Peyer's patch (tissue), 4 donors: Measurements from ENCODE around the gene UBC. TPM values are rescaled to one million over a fixed set of nuclear protein-coding genes. Genes with fewer than 3 reads are reported as not detected.
"Not testable (repeated sequence)": the region's sequence is repeated elsewhere in the genome, so short reads cannot be mapped to it uniquely, and the experiment has no call there.

Experiments
- DNase-seq, 3 donors: peaks; one replicate each; pipeline ENCODE4 v3.0.0-alpha.2; 2017 to 2019
- H3K27ac ChIP-seq, 4 donors: fragments of 200-600 bp; sonication (generic); one replicate each; pipeline ENCODE4 v1.5.1; 2016 to 2019
- H3K27me3 ChIP-seq, 2 donors: fragments of 200-600 bp; sonication (generic); one replicate each; pipeline ENCODE4 v1.5.1; 2019
- H3K36me3 ChIP-seq, 3 donors: fragments of 200-600 bp; sonication (generic); one replicate each; pipeline ENCODE4 v1.5.1; 2016 to 2019
- H3K4me1 ChIP-seq, 4 donors: fragments of 200-600 bp; sonication (generic); one replicate each; pipeline ENCODE4 v1.5.1; 2016 to 2019
- H3K4me3 ChIP-seq, 4 donors: fragments of 200-600 bp; sonication (generic); 1 replicate in 3 of 4; 2 replicates in 1 of 4; pipeline ENCODE4 v1.5.1; 2016 to 2019; ENCODE audit warnings: mild to moderate bottlenecking in 1 of 4
- H3K9me3 ChIP-seq, 4 donors: fragments of 200-600 bp; sonication (generic); one replicate each; pipeline ENCODE4 v1.5.1; 2016 to 2019; ENCODE audit warnings: mild to moderate bottlenecking in 1 of 4
- POLR2A ChIP-seq, 2 donors: fragments of 450-650 bp; IDR thresholded peaks; one replicate each; pipeline ENCODE4 v1.5.1; 2017; ENCODE audit warnings: antibody characterized with exemption in 2 of 2, mild to moderate bottlenecking in 2 of 2, moderate library complexity in 2 of 2
- total RNA-seq, 4 donors: library from RNA; depleted of rRNA; stranded (reverse); fragments of >200 nt; gene quantifications; one replicate each; pipeline ENCODE4 v1.1.0, GENCODE V29; 2016
- TF ChIP-seq, protein P1 (sequence below), 6 experiments: fragments of 450-650 bp in 4 of 6; fragments of 200-600 bp in 2 of 6; sonication (generic) in 1 of 6; IDR thresholded peaks; one replicate each; pipeline ENCODE4 v1.5.1; 2017 to 2019; ENCODE audit warnings: antibody characterized with exemption in 6 of 6, mild to moderate bottlenecking in 3 of 6, moderate library complexity in 1 of 6

The UBC gene
- total RNA-seq, 4 donors from 2014 or later = 898 to 2,531 (median 1,185) TPM

DNA sequence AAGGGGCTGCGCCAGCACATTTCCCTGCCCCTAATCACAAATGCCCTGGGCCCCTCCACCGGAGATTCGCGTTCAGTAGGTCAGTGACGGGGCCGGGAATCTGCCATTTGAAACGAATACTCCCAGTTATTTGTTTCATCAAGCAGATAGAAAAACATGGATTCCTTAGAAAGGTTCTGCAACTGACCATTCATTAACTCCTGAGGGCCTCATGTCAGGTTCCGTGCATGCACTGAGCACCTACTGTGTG lies 25.6 kb upstream of the UBC start:
- Histone ChIP-seq H3K4me1 (peaks cover 0 to 26% (median 13%) of the 10 kb centered on the region in 4 donors), H3K4me3 (peak overlapping the region; percentile 53 to 68 (median 55)), H3K27me3 (no peaks in the 10 kb centered on the region), H3K27ac (peak overlapping the region; percentile 89 to 97 (median 91)), H3K36me3 (no peaks in the 10 kb centered on the region), H3K9me3 (no peaks in the 10 kb centered on the region)
- TF ChIP-seq, protein P1, sequence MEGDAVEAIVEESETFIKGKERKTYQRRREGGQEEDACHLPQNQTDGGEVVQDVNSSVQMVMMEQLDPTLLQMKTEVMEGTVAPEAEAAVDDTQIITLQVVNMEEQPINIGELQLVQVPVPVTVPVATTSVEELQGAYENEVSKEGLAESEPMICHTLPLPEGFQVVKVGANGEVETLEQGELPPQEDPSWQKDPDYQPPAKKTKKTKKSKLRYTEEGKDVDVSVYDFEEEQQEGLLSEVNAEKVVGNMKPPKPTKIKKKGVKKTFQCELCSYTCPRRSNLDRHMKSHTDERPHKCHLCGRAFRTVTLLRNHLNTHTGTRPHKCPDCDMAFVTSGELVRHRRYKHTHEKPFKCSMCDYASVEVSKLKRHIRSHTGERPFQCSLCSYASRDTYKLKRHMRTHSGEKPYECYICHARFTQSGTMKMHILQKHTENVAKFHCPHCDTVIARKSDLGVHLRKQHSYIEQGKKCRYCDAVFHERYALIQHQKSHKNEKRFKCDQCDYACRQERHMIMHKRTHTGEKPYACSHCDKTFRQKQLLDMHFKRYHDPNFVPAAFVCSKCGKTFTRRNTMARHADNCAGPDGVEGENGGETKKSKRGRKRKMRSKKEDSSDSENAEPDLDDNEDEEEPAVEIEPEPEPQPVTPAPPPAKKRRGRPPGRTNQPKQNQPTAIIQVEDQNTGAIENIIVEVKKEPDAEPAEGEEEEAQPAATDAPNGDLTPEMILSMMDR (IDR thresholded peaks at IDR 0.05) = no peak
- TF ChIP-seq POLR2A (IDR thresholded peaks at IDR 0.05) = no peak
- DNase-seq = no peak

DNA sequence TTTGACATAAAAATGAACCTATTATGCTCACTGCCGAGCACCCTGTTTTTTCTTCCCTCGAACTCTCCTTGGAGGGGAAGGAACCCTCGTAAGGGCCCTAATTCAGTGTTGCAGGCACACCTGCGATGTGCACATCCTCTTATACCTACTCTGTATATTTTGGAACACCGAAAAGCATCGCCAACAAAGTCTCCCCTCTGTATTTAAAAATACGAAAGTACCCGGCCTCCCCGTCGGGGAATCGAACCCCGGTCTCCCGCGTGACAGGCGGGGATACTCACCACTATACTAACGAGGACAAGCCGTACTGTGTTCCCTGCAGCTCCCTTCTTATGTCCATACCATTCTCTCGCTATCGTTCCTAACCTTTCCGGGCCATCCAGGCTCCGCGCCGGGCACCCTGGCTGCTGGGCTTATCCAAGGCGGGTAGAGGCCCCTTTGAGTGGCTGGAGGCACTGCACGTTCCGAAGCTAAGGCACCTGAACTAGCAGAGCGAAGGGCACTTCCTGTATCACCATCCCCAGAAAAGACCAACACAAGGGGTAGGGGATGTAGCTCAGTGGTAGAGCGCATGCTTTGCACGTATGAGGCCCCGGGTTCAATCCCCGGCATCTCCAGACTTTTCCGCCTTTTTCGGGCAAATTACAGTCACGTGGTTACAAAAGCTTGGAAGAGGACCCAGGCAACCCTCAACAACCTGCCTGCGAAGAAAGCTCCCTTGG lies 25.1 kb upstream of the UBC start:
- H3K9me3 ChIP-seq = no peaks in the 10 kb centered on the region
- no peaks in the 10 kb centered on the region for H3K36me3 ChIP-seq
- H3K4me1 ChIP-seq = peaks cover 0 to 26% (median 13%) of the 10 kb centered on the region in 4 donors
- peak; percentile 76 to 94 (median 84) for DNase-seq
- peak overlapping the region; percentile 53 to 68 (median 55) for H3K4me3 ChIP-seq
- peak; percentile 32 to 51 for TF ChIP-seq POLR2A (IDR thresholded peaks at IDR 0.05)
- TF ChIP-seq, protein P1 (IDR thresholded peaks at IDR 0.05) = peak in 2 of 6 experiments; percentile 1 to 21
- H3K27ac ChIP-seq = peak overlapping the region; percentile 89 to 97 (median 91)
- no peaks in the 10 kb centered on the region for H3K27me3 ChIP-seq

DNA sequence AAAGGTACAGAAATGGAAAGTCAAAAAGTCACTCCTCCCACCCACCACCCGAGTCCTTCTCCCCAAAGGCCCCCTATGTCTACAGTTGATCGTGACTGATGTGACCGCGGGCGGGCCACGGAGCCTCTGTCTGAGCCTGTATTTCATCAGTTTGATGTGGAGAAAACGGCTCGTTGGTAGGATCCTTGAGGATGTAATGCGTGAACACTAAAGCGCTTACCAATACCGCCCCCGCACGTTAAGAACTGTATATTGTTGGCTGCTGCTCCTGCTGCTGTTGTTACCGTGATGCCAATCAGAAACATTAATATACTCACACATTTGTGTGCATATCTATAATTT lies 24.6 kb upstream of the UBC start:
- Histone ChIP-seq H3K4me1 (peaks cover 0 to 26% (median 13%) of the 10 kb centered on the region in 4 donors), H3K36me3 (no peaks in the 10 kb centered on the region), H3K4me3 (peak overlapping the region; percentile 53 to 68 (median 55)), H3K9me3 (no peaks in the 10 kb centered on the region), H3K27me3 (no peaks in the 10 kb centered on the region), H3K27ac (peak overlapping the region; percentile 89 to 97 (median 91))
- DNase-seq = peak; percentile 65 to 90 (median 71)
- TF ChIP-seq, protein P1 (IDR thresholded peaks at IDR 0.05) = peak in 5 of 6 experiments; percentile 42 to 73 (median 60)
- no peak for TF ChIP-seq POLR2A (IDR thresholded peaks at IDR 0.05)

DNA sequence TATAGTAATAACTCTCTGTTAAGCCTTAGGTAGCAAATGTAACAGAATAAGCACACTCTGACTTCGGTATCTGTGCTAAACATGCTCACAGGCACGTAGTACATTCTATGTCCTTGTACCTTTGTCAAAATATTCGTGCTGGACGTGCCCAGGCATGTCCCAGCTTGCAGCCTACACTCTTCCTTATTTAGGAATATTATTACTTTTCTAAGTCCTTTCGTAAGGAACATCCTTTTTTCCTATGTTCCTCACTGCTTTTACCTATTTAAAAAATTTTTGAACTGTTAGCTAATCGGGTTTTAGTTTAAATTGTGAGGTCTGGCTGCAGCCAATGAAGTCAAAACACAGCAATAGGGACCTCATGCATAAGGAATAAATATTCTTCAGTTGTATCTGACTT lies 24.1 kb upstream of the UBC start:
- peak overlapping the region; percentile 89 to 97 (median 91) for H3K27ac ChIP-seq
- no peaks in the 10 kb centered on the region for H3K36me3 ChIP-seq
- DNase-seq = no peak
- H3K4me3 ChIP-seq = peak overlapping the region; percentile 53 to 68 (median 55)
- no peaks in the 10 kb centered on the region for H3K27me3 ChIP-seq
- no peak for TF ChIP-seq POLR2A (IDR thresholded peaks at IDR 0.05)
- TF ChIP-seq, protein P1 (IDR thresholded peaks at IDR 0.05) = no peak
- peaks cover 0 to 26% (median 13%) of the 10 kb centered on the region in 4 donors for H3K4me1 ChIP-seq
- no peaks in the 10 kb centered on the region for H3K9me3 ChIP-seq

DNA sequence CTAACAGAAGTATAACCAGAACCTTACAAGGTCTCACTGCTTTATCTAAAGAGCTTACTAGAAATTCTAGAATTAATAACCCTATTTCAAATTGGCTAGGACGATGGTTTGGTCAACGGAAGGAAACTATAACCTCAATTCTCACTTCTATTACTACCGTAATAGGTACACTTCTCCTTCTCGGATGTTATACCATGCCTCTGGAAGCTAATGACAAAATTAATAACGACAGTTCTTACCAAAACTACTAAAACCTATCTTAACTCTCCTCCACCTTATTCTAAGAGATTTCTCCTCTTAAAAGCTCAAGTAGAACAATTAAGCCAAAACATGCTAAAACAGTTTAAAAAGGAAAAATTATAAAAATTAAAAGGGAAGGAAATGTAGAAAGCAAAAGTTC lies 23.7 kb upstream of the UBC start:
- TF ChIP-seq, protein P1 (IDR thresholded peaks at IDR 0.05) = no peak
- TF ChIP-seq POLR2A (IDR thresholded peaks at IDR 0.05) = no peak
- Histone ChIP-seq H3K27ac (peak overlapping the region; percentile 89 to 97 (median 91)), H3K4me3 (peak overlapping the region in 2 of 4 donors; percentile 53 to 56)

DNA sequence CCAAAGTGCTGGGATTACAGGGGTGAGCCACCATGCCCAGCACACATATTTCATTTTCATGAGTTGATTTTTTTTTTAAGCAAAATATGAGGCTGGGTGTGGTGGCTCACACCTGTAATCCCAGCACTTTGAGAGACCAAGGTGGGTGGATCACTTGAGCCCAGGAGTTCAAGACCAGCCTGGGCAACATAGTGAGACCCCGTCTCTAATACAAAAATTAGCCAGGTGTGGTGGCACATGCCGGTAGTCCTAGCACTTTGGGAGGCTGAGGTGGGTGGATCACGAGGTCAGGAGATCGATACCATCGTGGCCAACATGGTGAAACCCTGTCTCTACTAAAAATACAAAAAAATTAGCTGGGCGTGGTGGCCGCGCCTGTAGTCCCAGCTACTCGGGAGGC lies 17.1 kb upstream of the UBC start:
- H3K27me3 ChIP-seq, DNase-seq, H3K9me3 ChIP-seq, H3K36me3 ChIP-seq, H3K4me1 ChIP-seq, H3K27ac ChIP-seq, H3K4me3 ChIP-seq: not testable (repeated sequence)

More for the DNA sequence above, 23.7 kb upstream of the UBC start:
- Histone ChIP-seq H3K4me1 (peaks cover 0 to 26% (median 13%) of the 10 kb centered on the region in 4 donors), H3K36me3 (no peaks in the 10 kb centered on the region), H3K27me3 (no peaks in the 10 kb centered on the region), H3K9me3 (no peaks in the 10 kb centered on the region)
- no peak for DNase-seq
